Astrocyte (in vitro differentiated cells and primary cell): ENCODE results near the gene LAMB4.

Source experiments
- EZH2 ChIP-seq: IDR thresholded peaks from 2 replicates; pipeline ENCODE4 v1.6.1; 2012; ENCODE audit warnings: mild to moderate bottlenecking, low read length, inconsistent platforms; ENCODE audit not compliant: insufficient read depth
- TF ChIP-seq, protein P1 (sequence below): IDR thresholded peaks from 2 replicates; pipeline ENCODE4 v1.5.1; 2011; ENCODE audit warnings: low read depth, mild to moderate bottlenecking, inconsistent platforms, low read length, moderate library complexity; ENCODE audit not compliant: insufficient read depth

DNA sequence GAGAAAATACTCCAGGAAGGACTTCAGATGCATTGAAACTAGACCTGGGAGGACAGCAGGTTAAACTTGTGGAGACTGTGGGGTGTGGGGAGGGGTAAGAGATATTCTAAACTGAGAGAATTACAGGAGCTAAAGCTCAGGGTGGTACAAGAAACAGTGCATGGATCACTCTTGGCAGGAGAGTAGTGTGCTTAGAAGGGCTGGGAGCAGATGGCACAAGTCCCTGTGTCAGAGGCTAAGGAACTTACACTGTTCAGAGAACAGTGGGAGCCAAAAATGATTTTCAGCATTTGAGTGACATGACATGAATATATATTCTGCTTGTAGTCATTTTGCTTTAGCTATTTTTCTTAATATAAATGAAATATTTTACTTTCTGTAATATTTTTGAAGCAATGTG, 91.2 kb downstream of the LAMB4 start:
- TF ChIP-seq, protein P1, sequence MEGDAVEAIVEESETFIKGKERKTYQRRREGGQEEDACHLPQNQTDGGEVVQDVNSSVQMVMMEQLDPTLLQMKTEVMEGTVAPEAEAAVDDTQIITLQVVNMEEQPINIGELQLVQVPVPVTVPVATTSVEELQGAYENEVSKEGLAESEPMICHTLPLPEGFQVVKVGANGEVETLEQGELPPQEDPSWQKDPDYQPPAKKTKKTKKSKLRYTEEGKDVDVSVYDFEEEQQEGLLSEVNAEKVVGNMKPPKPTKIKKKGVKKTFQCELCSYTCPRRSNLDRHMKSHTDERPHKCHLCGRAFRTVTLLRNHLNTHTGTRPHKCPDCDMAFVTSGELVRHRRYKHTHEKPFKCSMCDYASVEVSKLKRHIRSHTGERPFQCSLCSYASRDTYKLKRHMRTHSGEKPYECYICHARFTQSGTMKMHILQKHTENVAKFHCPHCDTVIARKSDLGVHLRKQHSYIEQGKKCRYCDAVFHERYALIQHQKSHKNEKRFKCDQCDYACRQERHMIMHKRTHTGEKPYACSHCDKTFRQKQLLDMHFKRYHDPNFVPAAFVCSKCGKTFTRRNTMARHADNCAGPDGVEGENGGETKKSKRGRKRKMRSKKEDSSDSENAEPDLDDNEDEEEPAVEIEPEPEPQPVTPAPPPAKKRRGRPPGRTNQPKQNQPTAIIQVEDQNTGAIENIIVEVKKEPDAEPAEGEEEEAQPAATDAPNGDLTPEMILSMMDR, result no peak
- no peak for TF ChIP-seq EZH2
